Ascending aorta (tissue), 2 donors: Measurements from ENCODE around the gene SERPINA3. TPM values are rescaled to one million over a fixed set of nuclear protein-coding genes. Genes with fewer than 3 reads are reported as not detected.
"Not testable (repeated sequence)": the region's sequence is repeated elsewhere in the genome, so short reads cannot be mapped to it uniquely, and the experiment has no call there.

Experiments
- DNase-seq, 2 donors: peaks; one replicate each; pipeline ENCODE4 v3.0.0-alpha.2; 2019; ENCODE audit warnings: low spot score in 2 of 2
- H3K27ac ChIP-seq, 2 donors: fragments of 200-600 bp; sonication (generic); one replicate each; pipeline ENCODE4 v1.5.1; 2016 to 2017; ENCODE audit warnings: mild to moderate bottlenecking in 1 of 2
- H3K27me3 ChIP-seq: fragments of 200-600 bp; sonication (generic); one replicate; pipeline ENCODE4 v1.5.1; 2017
- H3K36me3 ChIP-seq, 2 donors: fragments of 200-600 bp; sonication (generic); one replicate each; pipeline ENCODE4 v1.5.1; 2016
- H3K4me1 ChIP-seq, 2 donors: fragments of 200-600 bp; sonication (generic); one replicate each; pipeline ENCODE4 v1.5.1; 2016 to 2017; ENCODE audit warnings: mild to moderate bottlenecking in 1 of 2
- H3K4me3 ChIP-seq, 2 donors: fragments of 200-600 bp; sonication (generic); one replicate each; pipeline ENCODE4 v1.5.1; 2016 to 2017; ENCODE audit warnings: mild to moderate bottlenecking in 1 of 2
- H3K9me3 ChIP-seq, 2 donors: fragments of 200-600 bp; sonication (generic); one replicate each; pipeline ENCODE4 v1.5.1; 2016
- CTCF ChIP-seq, 3 experiments: fragments of 200-600 bp in 2 of 3; fragments of 450-650 bp in 1 of 3; sonication (generic) in 2 of 3; IDR thresholded peaks; one replicate each; pipeline ENCODE4 v1.5.1; 2016 to 2019; ENCODE audit warnings: antibody characterized with exemption in 3 of 3, mild to moderate bottlenecking in 1 of 3, moderate library complexity in 1 of 3
- intact Hi-C: fragments of 100-400 bp; cut with DNase I; formaldehyde crosslinking; loops from one replicate; pipeline ENCODE4 v1.15.1; 2023
- total RNA-seq: library from RNA; depleted of rRNA; stranded (reverse); fragments of >200 nt; gene quantifications from one replicate; pipeline ENCODE4 v1.1.0, GENCODE V29; 2016

Gene SERPINA3
- total RNA-seq, 1 donor from 2014 or later: 207 TPM

GRCh38 chr14:94635154-94635553 is 23.0 kb downstream of the SERPINA3 start:
- intact Hi-C loops: no loop called here
- no peaks in the 10 kb centered on the region for H3K4me1 ChIP-seq

GRCh38 chr14:94636744-94637412 is 24.7 kb downstream of the SERPINA3 start:
- Histone ChIP-seq H3K4me3 (no peak overlapping the region), H3K9me3 (no peaks in the 10 kb centered on the region), H3K36me3 (no peaks in the 10 kb centered on the region), H3K27ac (no peak overlapping the region), H3K4me1 (no peaks in the 10 kb centered on the region), H3K27me3 (no peaks in the 10 kb centered on the region)
- peak in 1 of 2 donors; percentile 9 for DNase-seq
- no peak for TF ChIP-seq CTCF (IDR thresholded peaks at IDR 0.05)
- intact Hi-C loops: no loop called here

More at GRCh38 chr14:94635154-94635553, 23.0 kb downstream of the SERPINA3 start:
- peaks cover 0 to 3% of the 10 kb centered on the region in 2 donors for H3K9me3 ChIP-seq
- no peaks in the 10 kb centered on the region for H3K36me3 ChIP-seq
- DNase-seq: no peak
- no peaks in the 10 kb centered on the region for H3K27me3 ChIP-seq
- no peak overlapping the region for H3K27ac ChIP-seq
- no peak overlapping the region for H3K4me3 ChIP-seq
- TF ChIP-seq CTCF (IDR thresholded peaks at IDR 0.05): no peak

GRCh38 chr14:94637814-94638213 is 25.6 kb downstream of the SERPINA3 start:
- H3K9me3 ChIP-seq, H3K4me3 ChIP-seq, intact Hi-C loops, H3K4me1 ChIP-seq, H3K27ac ChIP-seq, H3K27me3 ChIP-seq, H3K36me3 ChIP-seq: not testable (repeated sequence)
- peak in 1 of 2 donors; percentile 49 for DNase-seq

- H3K4me3 ChIP-seq: no peak overlapping the region
- peak in 1 of 2 donors; percentile 39 for DNase-seq
- no peaks in the 10 kb centered on the region for H3K27me3 ChIP-seq
- TF ChIP-seq CTCF (IDR thresholded peaks at IDR 0.05): no peak
- H3K27ac ChIP-seq: no peak overlapping the region
- no peaks in the 10 kb centered on the region for H3K4me1 ChIP-seq
- no peaks in the 10 kb centered on the region for H3K36me3 ChIP-seq
- intact Hi-C loops: no loop called here
- no peaks in the 10 kb centered on the region for H3K9me3 ChIP-seq
These were observed 26.1 kb downstream of the SERPINA3 start for GRCh38 chr14:94638339-94638738.

GRCh38 chr14:94638961-94639817 is 27.0 kb downstream of the SERPINA3 start:
- DNase-seq: peak in 1 of 2 donors; percentile 57
- no peaks in the 10 kb centered on the region for H3K9me3 ChIP-seq
- TF ChIP-seq CTCF (IDR thresholded peaks at IDR 0.05): no peak
- no peak overlapping the region for H3K4me3 ChIP-seq
- H3K27me3 ChIP-seq: no peaks in the 10 kb centered on the region
- H3K36me3 ChIP-seq: no peaks in the 10 kb centered on the region
- H3K4me1 ChIP-seq: no peaks in the 10 kb centered on the region
- intact Hi-C loops: no loop called here
- H3K27ac ChIP-seq: no peak overlapping the region
